Hypothalamus (tissue), 51 donors: ENCODE results near the gene CELF5.
"Not testable (repeated sequence)": the region's sequence is repeated elsewhere in the genome, so short reads cannot be mapped to it uniquely, and the experiment has no call there.

Experiments used
- DNase-seq, 51 donors: peaks; one replicate each; lab custom pipeline; 2025; lab: John Stamatoyannopoulos, UW

CELF5 gene

DNA sequence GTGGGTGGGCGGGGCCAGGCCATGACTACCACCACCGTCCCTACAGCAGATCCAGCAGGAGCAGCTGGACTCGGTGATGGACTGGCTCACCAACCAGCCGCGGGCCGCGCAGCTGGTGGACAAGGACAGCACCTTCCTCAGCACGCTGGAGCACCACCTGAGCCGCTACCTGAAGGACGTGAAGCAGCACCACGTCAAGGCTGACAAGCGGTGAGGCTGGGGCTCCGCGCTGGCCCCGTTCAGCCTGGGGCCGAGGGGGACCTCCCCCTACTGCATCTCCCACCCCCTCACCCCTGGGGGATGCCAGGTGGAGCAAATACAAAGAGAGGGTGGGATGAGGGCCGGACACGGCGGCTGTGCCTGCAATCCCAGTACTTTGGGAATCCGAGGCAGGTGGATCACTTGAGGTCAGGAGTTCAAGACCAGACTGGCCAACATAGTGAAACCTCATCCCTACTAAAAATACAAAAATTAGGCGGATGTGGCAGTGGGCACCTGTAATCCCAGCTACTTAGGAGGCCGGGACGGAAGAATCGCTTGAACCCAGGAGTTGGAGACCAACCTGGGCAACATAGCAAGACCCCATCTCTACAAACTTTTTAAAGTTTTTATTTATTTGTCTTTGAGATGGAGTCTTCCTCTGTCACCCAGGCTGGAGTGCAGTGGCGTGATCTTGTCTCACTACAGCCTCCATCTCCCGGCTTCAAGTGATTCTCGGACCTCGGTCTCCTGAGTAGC lies 18.1 kb upstream of the CELF5 start:
- DNase-seq = no peak

DNA sequence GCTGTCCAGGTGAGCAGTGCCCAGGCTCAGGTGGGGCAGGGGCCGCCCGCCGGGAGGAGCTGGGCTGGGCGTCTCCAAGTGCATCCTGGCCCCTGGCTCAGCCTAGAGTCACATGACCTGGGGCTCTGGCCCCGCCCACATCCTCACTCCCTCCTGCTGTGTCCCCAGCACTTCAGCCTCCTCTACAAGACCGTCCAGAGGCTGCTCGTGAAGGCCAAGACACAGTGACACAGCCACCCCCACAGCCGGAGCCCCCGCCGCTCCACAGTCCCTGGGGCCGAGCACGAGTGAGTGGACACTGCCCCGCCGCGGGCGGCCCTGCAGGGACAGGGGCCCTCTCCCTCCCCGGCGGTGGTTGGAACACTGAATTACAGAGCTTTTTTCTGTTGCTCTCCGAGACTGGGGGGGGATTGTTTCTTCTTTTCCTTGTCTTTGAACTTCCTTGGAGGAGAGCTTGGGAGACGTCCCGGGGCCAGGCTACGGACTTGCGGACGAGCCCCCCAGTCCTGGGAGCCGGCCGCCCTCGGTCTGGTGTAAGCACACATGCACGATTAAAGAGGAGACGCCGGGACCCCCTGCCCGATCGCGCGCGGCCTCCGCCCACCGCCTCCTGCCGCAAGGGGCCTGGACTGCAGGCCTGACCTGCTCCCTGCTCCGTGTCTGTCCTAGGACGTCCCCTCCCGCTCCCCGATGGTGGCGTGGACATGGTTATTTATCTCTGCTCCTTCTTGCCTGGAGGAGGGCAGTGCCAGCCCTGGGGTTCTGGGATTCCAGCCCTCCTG lies 16.8 kb upstream of the CELF5 start:
- no peak for DNase-seq

- DNase-seq = no peak
Observed at GRCh38 chr19:3208317-3209207, 15.9 kb upstream of the CELF5 start.

DNA sequence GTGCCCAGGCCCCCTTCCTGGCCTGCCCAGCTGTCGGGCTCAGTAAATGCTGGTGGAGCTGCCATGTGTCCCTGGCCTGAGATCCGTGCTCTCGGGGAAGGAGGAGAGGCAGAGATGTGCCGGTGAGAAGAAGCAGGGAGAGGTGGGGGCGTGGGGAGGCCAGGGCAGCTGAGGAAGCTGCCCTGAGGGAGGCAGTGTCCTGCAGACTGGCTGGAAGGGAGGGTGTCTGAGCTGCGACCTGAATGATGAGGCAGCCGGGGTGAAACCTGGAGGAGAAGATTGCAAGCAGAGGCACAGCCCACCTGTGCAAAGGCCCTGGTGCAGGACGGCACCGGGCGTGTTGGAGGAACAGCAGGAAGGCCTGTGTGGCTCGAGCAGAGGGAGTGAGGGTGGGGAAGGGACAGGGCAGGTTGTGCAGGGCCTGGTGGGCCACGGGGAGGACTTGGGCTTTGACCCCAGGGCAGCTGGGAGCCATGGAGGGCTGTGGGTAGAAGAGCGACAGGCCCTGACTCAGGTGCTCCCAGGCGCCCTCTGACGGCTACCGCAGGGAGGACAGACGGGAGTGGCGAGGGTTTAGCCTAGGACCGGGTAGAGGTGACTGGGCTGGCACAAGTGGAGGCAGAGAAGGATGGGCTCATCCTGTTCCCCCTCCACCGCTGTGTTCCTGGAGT lies 14.0 kb upstream of the CELF5 start:
- DNase-seq = peak in 2 of 51 donors; percentile 13 to 24

DNA sequence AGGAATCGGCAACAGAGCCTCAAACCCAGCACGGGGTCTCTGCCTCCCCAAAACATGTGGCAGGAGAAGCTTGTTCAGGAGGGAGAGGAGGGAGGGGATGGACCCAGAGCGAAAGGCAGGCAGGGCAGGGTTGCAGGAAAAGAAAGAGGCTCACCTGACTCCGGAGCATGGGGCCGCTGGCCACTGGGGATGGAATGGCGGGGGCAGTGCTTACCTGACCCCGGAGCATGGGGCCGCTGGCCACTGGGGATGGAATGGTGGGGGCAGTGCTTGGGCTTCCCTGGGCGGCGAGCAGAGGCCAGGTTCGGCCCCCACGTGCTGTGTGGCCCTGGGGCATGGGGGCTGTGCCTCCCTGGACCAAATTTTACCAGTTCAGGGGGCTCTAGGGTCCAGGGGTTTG lies 13.3 kb upstream of the CELF5 start:
- DNase-seq = no peak

DNA sequence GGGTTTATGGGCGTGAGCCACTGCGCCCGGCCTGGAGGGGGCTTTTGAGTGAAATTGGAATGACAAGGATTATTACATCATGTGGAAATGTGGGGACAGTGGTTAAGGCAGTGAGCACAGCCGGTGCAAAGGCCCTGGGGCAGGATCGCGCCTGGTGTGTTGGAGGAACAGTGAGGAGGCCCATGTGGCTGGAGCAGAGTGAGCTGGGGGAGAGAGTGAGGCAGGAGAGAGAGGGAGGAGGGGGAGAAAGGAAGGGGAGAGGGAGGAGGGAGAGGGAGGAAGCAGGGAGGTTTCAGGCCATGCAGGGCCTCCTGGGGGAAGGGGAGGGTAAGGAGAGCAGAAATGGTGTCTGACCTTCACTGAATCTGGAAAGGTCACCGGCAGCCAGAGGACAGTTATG lies 11.3 kb upstream of the CELF5 start:
- DNase-seq = no peak

DNA sequence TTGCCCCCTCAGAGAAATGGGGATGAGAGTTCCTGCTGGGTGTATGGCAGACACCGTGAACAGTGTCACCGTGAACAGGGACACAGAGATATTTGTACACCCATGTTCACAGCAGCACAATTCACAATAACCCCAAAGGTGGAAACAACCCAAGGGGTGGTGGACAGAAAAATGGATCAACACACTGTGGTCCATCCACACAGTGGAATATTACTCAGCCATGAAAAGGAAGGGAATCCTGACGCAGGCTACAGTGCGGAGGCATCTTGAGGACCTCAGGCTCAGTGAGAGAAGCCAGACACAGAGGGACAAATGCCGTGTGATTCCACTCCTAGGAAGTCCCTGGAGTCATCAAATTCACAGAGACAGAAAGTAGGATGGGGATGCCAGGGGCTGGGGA lies 7.6 kb upstream of the CELF5 start:
- DNase-seq = no peak

DNA sequence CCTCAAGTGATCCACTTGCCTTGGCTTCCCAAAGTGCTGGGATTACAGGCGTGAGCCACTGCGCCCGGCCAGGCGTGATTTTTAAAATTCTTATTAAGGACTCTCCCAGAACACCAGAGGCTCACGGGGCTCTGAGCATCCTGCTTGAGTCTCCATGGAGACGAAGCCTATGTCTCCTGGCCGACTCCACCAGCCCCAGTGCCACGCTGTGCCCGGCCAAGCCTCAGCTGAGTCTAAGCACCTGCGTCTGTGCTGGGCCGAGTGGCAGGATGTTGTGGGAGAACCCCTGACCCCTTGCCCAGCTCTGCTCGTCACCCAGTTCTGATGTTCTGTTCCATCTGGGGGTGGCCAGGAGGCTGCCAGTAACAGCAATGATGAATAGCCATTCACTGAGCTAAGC lies 3.9 kb upstream of the CELF5 start:
- DNase-seq = peak in 3 of 51 donors; percentile 15 to 41 (median 25)

DNA sequence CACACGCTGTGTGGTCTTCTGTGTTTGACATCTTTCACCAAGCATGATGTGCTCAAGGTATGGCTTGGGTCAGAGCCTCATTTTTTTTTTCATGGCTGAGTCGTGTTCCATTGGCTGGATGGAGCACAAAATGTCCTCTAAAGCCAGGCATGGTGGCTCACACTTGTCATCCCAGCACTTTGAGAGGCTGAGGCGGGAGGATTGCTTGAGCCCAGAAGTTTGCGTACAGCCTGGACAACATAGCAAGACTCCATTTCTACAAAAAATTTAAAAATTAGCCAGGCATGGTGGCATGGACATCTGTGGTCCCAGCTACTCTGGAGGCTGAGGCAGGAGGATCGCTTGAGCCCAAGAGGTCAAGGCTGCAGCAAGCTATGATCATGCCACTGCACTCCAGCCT lies 2.9 kb upstream of the CELF5 start:
- not testable (repeated sequence) for DNase-seq

DNA sequence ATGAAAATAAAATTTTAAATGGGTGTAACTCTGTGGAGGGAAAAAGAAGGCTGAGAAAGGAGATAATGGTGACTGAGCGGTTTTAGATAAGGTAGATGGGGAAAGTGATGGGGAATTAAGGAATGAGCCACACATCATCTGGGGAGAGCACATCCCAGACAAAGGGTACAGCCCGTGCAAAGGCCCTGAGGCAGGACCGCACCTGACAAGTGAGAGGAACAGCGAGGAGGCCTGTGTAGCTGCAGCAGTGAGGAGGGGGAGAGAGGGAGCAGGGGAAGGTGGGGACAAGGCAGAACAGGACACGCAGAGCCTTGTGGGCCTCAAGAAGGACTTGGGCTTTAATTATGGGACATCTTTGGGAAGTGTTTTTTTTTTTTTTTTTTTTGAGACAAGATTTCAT lies 1.8 kb upstream of the CELF5 start:
- no peak for DNase-seq

GRCh38 chr19:3225169-3225485 lies 666 bp downstream of the CELF5 start:
- DNase-seq = no peak

DNA sequence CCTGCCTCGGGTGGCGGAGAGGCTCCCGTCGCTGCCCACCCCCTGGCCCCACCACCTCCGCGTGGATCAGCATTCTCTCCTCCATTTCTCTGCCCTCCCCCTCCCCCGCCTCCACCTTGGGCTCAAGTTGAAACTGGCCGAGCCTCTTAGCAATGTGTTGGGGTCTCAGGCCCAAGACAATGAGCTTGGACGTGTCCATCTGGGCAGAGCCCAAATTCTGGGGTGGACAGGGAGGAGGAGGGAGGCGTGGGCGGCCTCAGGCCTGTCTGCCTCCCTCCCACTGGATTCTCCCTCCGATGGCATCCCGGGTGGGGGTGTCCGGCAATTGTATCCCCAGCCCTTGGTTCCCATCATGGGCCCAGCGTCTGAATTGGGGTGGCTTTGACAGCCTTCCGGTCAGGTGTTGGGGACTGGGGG lies 1.2 kb downstream of the CELF5 start:
- DNase-seq = peak in 1 of 51 donors; percentile 10

- DNase-seq = peak in 1 of 51 donors; percentile 32
Observed at GRCh38 chr19:3227054-3227626, 2.7 kb downstream of the CELF5 start.

GRCh38 chr19:3229346-3229743 lies 4.9 kb downstream of the CELF5 start:
- DNase-seq = no peak

- DNase-seq = no peak
Observed at GRCh38 chr19:3229888-3230496, 5.5 kb downstream of the CELF5 start.

DNA sequence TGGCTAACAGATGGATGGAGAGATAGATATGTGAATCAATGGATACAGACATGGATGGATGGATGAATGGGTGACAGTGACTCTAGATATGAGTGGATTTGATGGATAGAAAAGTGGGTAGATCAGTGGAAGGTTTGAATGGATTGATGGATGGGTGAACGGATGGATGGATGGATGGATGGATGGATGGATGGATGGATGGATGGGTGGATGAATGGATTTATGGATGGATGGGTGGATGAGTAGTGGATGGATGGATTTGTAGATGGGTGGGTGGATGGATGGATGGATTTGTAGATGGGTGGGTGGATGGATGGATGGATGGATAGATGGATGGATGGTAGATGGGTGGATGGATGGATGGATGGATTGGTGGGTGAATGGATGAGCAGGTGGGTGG lies 6.8 kb downstream of the CELF5 start:
- no peak for DNase-seq

- DNase-seq = no peak
Observed at GRCh38 chr19:3233116-3233515, 8.7 kb downstream of the CELF5 start.

DNA sequence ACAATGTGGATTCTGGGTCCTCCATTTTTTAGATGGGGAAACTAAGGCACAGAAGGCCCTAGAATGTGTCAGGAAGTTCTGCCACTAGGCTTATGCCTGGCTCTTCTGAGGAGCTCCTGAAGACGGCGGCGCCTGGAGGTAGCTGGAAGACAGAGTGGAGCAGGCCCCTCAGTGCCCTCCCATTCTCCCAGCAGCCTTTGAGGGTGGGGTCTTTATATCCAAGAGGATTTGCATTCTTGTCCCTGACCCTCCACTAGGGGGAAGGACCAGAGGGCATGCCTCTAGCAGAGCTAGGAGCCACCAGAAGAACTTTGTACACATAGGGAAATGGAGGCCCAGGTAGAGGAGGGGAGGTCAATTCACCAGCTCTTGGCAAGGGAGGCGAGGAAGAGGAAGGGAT lies 9.4 kb downstream of the CELF5 start:
- DNase-seq = no peak

- no peak for DNase-seq
Observed at GRCh38 chr19:3234800-3235199, 10.3 kb downstream of the CELF5 start.

DNA sequence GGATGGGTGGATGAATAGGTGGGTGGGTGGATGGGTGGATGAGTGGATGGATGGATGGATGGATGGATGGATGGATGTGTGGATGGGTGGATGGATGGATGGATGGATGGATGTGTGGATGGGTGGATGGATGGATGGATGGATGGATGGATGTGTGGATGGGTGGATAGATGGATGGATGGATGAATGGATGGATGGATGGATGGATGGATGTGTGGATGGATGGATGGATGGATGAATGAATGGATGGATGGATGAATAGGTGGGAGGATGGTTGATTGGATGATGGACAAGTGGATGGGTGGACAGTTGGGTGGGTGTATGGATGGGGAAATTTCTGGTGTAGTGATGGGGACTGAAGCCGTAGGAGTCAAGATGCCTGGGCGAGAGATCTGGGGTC lies 11.1 kb downstream of the CELF5 start:
- DNase-seq = not testable (repeated sequence)
